ENCODE measurements around the gene KDM4B.

GRCh38 chr19:5136073-5136855 is 167.4 kb downstream of the KDM4B start:
- TF ChIP-seq POLR2A (IDR thresholded peaks at IDR 0.05) = no peak
- TF ChIP-seq CTCF (IDR thresholded peaks at IDR 0.05) = no peak
- no peak for TF ChIP-seq POLR2AphosphoS5 (IDR thresholded peaks at IDR 0.05)
- TF ChIP-seq EP300 (IDR thresholded peaks at IDR 0.05) = no peak

Data from gastroesophageal sphincter (tissue), 3 donors.